Spleen (tissue), 11 donors: Measurements from ENCODE around the gene PCDHA7. TPM values are rescaled to one million over a fixed set of nuclear protein-coding genes. Genes with fewer than 3 reads are reported as not detected.
A peak's percentile ranks its signal among the peaks of the same experiment; 100 is the strongest.
"Not testable (repeated sequence)": the region's sequence is repeated elsewhere in the genome, so short reads cannot be mapped to it uniquely, and the experiment has no call there.

Experiments used
- DNase-seq: peaks from one replicate; pipeline ENCODE4 v3.0.0-alpha.2; 2020
- H3K27ac ChIP-seq, 8 donors: fragments of 200-600 bp; sonication (generic) in 7 of 8; 1 replicate in 4 of 8; 2 replicates in 4 of 8; pipeline versions ENCODE4 v1.5.0 to v1.8.0; 2016 to 2021; ENCODE audit warnings: inconsistent platforms in 4 of 8, mild to moderate bottlenecking in 4 of 8, moderate library complexity in 1 of 8
- H3K27me3 ChIP-seq, 7 donors: fragments of 200-600 bp; sonication (generic) in 6 of 7; replicated peaks in 1 of 7; 1 replicate in 4 of 7; 2 replicates in 3 of 7; pipeline versions ENCODE4 v1.5.0 to v1.8.0; 2016 to 2021; ENCODE audit warnings: inconsistent platforms in 3 of 7, mild to moderate bottlenecking in 1 of 7
- H3K36me3 ChIP-seq, 6 donors: fragments of 200-600 bp; sonication (generic) in 5 of 6; 1 replicate in 4 of 6; 2 replicates in 2 of 6; pipeline versions ENCODE4 v1.5.0 to v1.8.0; 2016 to 2021; ENCODE audit warnings: inconsistent platforms in 2 of 6
- H3K4me1 ChIP-seq, 6 donors: fragments of 200-600 bp; sonication (generic) in 5 of 6; 1 replicate in 3 of 6; 2 replicates in 3 of 6; pipeline versions ENCODE4 v1.5.0 to v1.8.0; 2016 to 2021; ENCODE audit warnings: inconsistent platforms in 3 of 6
- H3K4me3 ChIP-seq, 8 donors: fragments of 200-600 bp; sonication (generic) in 7 of 8; 1 replicate in 4 of 8; 2 replicates in 4 of 8; pipeline versions ENCODE4 v1.5.0 to v1.8.0; 2016 to 2021; ENCODE audit warnings: inconsistent platforms in 4 of 8, mild to moderate bottlenecking in 4 of 8, moderate library complexity in 2 of 8
- H3K9me3 ChIP-seq, 8 donors: fragments of 200-600 bp; sonication (generic) in 7 of 8; 1 replicate in 4 of 8; 2 replicates in 4 of 8; pipeline versions ENCODE4 v1.5.0 to v1.8.0; 2016 to 2021; ENCODE audit warnings: inconsistent platforms in 4 of 8
- CTCF ChIP-seq, 11 experiments: fragments of 200-600 bp in 7 of 11; fragments of 450-650 bp in 4 of 11; sonication (generic) in 4 of 11; IDR thresholded peaks in 8 of 11; conservative IDR thresholded peaks in 3 of 11; 1 replicate in 7 of 11; 2 replicates in 4 of 11; pipeline versions ENCODE4 v1.4.0 to v1.8.0; 2016 to 2021; ENCODE audit warnings: antibody characterized with exemption in 11 of 11, inconsistent platforms in 4 of 11, mild to moderate bottlenecking in 1 of 11
- POLR2A ChIP-seq, 3 donors: fragments of 450-650 bp; IDR thresholded peaks; one replicate each; pipeline ENCODE4 v1.5.1; 2017; ENCODE audit warnings: antibody characterized with exemption in 3 of 3, mild to moderate bottlenecking in 1 of 3
- POLR2AphosphoS5 ChIP-seq, 3 donors: sonication (generic); formaldehyde crosslinking; IDR thresholded peaks; one replicate each; pipeline ENCODE4 v1.5.1; 2017; ENCODE audit warnings: antibody characterized with exemption in 3 of 3
- WGBS, 5 donors: extraction: QIAGEN DNeasy Blood & Tissue Kit in 3 of 5; methylation state at CpG; one replicate each; pipeline versions ENCODE4 v1.1.5 to v1.1.7; 2013 to 2018; 5-methylcytosine and 5-hydroxymethylcytosine counted together
- intact Hi-C: fragments of 100-400 bp; cut with DNase I; formaldehyde crosslinking; loops from one replicate; pipeline ENCODE4 v1.15.0; 2023; ENCODE audit warnings: low total_unique reads
- polyA plus RNA-seq, 3 donors: library from polyadenylated mRNA; stranded (reverse); fragments of 200-250 nt; gene quantifications; one replicate each; pipeline ENCODE4 v1.2.1, GENCODE V29; 2013
- total RNA-seq, 7 donors: library from RNA; depleted of rRNA in 3 of 7; stranded (reverse); fragments of >200 nt in 3 of 7; fragmentation: NEBNext Ultra II Directional in 4 of 7; extraction: Animal tissue kit (Norgen Biotek cat#: 25700) in 4 of 7; gene quantifications; one replicate each; pipeline versions ENCODE4 v1.1.0 to v1.2.1, GENCODE V29; 2016 to 2021
- donor health status: healthy with polysubstance abuse.
- donor health status: DM: no; HTN: no; CAD: no; lungs with moderate emphysema.
- donor health status: DM: no; HTN: no; CAD: no.
- donor health status: Bipolar disorder and iron deficiency.
- donor health status: healthy.
- donor health status: DM: no; HTN: no; CAD: no.
- donor health status: DM: yes; HTN: yes; CAD: no.

The PCDHA7 gene
- total and polyA plus RNA-seq, 10 donors = 0.03 to 0.72 (median 0.40) TPM; not detected in 2

GRCh38 chr5:140821375-140822280 lies 12.4 kb upstream of the PCDHA7 start, which contains the start of gene PCDHA5:
PCDHA5 (plus strand) TSS chr5:140821613.
- 31 to 43% (median 34%) methylated on average over 39 of the region's 39 CpGs for WGBS, 5 donors
- intact Hi-C loops = no loop called here
- Histone ChIP-seq H3K27ac (no peak within 1 kb of the TSS), H3K4me3 (peak within 1 kb of the TSS in 2 of 8 donors; percentile 7 to 19), H3K4me1 (no peaks in the 10 kb centered on the region), H3K9me3 (peaks cover 0 to 73% (median 35%) of the 10 kb centered on the region in 8 donors), H3K36me3 (no peaks in the 10 kb centered on the region), H3K27me3 (peaks cover 0 to 60% (median 8%) of the 10 kb centered on the region in 7 donors)
- TF ChIP-seq CTCF (IDR thresholded peaks at IDR 0.05 in 8 of 11, conservative IDR thresholded peaks at IDR 0.05 in 3 of 11) (peak in 2 of 11 experiments; percentile 15 to 26), POLR2A (IDR thresholded peaks at IDR 0.05) (no peak)
- DNase-seq = no peak

GRCh38 chr5:140822281-140822629 lies 11.8 kb upstream of the PCDHA7 start:
- TF ChIP-seq CTCF (IDR thresholded peaks at IDR 0.05 in 8 of 11, conservative IDR thresholded peaks at IDR 0.05 in 3 of 11) (no peak), POLR2AphosphoS5 (IDR thresholded peaks at IDR 0.05) (no peak), POLR2A (IDR thresholded peaks at IDR 0.05) (no peak)
- WGBS, 5 donors = 20 to 31% (median 29%) methylated on average over 6 of the region's 6 CpGs
- intact Hi-C loops = no loop called here

GRCh38 chr5:140822969-140823368 lies 11.1 kb upstream of the PCDHA7 start:
- H3K27ac ChIP-seq, DNase-seq, H3K4me3 ChIP-seq, intact Hi-C loops, H3K36me3 ChIP-seq, H3K4me1 ChIP-seq: not testable (repeated sequence)
- 54 to 74% (median 59%) methylated on average over 39 to 48 of the region's 48 CpGs for WGBS, 5 donors
- H3K27me3 ChIP-seq = peaks cover 0 to 73% (median 9%) of the 10 kb centered on the region in 7 donors
- H3K9me3 ChIP-seq = peaks cover 0 to 79% (median 34%) of the 10 kb centered on the region in 8 donors

More at GRCh38 chr5:140822281-140822629, 11.8 kb upstream of the PCDHA7 start:
- Histone ChIP-seq H3K4me1 (no peaks in the 10 kb centered on the region), H3K4me3 (no peak overlapping the region), H3K9me3 (peaks cover 0 to 73% (median 32%) of the 10 kb centered on the region in 8 donors), H3K27me3 (peaks cover 0 to 66% (median 8%) of the 10 kb centered on the region in 7 donors), H3K27ac (no peak overlapping the region), H3K36me3 (no peaks in the 10 kb centered on the region)
- no peak for DNase-seq

GRCh38 chr5:140823475-140823874 lies 10.6 kb upstream of the PCDHA7 start:
- Histone ChIP-seq H3K9me3 (peaks cover 0 to 79% (median 37%) of the 10 kb centered on the region in 8 donors), H3K36me3 (no peaks in the 10 kb centered on the region), H3K4me1 (no peaks in the 10 kb centered on the region), H3K4me3 (no peak overlapping the region), H3K27me3 (peaks cover 0 to 78% (median 9%) of the 10 kb centered on the region in 7 donors), H3K27ac (no peak overlapping the region)
- TF ChIP-seq POLR2A (IDR thresholded peaks at IDR 0.05) (no peak), POLR2AphosphoS5 (IDR thresholded peaks at IDR 0.05) (no peak)
- intact Hi-C loops = no loop called here
- DNase-seq = peak; percentile 67
- 56 to 79% (median 59%) methylated on average over 21 to 38 of the region's 38 CpGs for WGBS, 5 donors

GRCh38 chr5:140827704-140828361 lies 6.2 kb upstream of the PCDHA7 start, which contains the start of gene PCDHA6:
PCDHA6 (plus strand) TSS chr5:140827960; CDS start chr5:140828092, 132 bp downstream.
- WGBS, 5 donors = 20 to 32% (median 23%) methylated on average over 25 to 27 of the region's 27 CpGs
- no peak within 1 kb of the TSS for H3K27ac ChIP-seq
- H3K4me1 ChIP-seq = no peaks in the 10 kb centered on the region
- DNase-seq = no peak
- TF ChIP-seq CTCF (IDR thresholded peaks at IDR 0.05 in 8 of 11, conservative IDR thresholded peaks at IDR 0.05 in 3 of 11) (no peak), POLR2A (IDR thresholded peaks at IDR 0.05) (no peak), POLR2AphosphoS5 (IDR thresholded peaks at IDR 0.05) (no peak)
- H3K36me3 ChIP-seq = no peaks in the 10 kb centered on the region
- peaks cover 0 to 87% (median 8%) of the 10 kb centered on the region in 7 donors for H3K27me3 ChIP-seq
- intact Hi-C loops = no loop called here
- peaks cover 0 to 91% (median 46%) of the 10 kb centered on the region in 8 donors for H3K9me3 ChIP-seq
- H3K4me3 ChIP-seq = peak within 1 kb of the TSS in 2 of 8 donors; percentile 16 to 35
